Activated CD8-positive, alpha-beta memory T cell treated with anti-CD3 and anti-CD28 coated beads, Interleukin-2, amount 10 ng/mL, durations not matched to agents 7 days and 5 days (primary cell): ENCODE data around the gene RAB31. TPM values are rescaled to one million over a fixed set of nuclear protein-coding genes. Genes with fewer than 3 reads are reported as not detected.

Experiments
- ATAC-seq: fragments of 150-1000 bp; cut with Tn5 transposase; one replicate; pipeline ENCODE4 v1.10.0; 2021; ENCODE audit warnings: moderate library complexity
- CTCF ChIA-PET: fragments of 350-600 bp; sonication (Branson Sonifier 250); formaldehyde crosslinking; loops from one replicate; lab custom pipeline; 2021; ENCODE audit warnings: antibody characterized with exemption; lab: Charles Lee
- DNase-seq: peaks from one replicate; pipeline ENCODE4 v3.0.0-alpha.2; 2020
- H3K27ac Mint-ChIP-seq: one replicate; pipeline ENCODE4 v1.8.0; 2021; ENCODE audit warnings: mild to moderate bottlenecking, mixed read lengths
- H3K27me3 Mint-ChIP-seq: one replicate; pipeline ENCODE4 v1.8.0; 2021; ENCODE audit warnings: mixed read lengths
- H3K36me3 Mint-ChIP-seq: one replicate; pipeline ENCODE4 v1.8.0; 2021; ENCODE audit warnings: mild to moderate bottlenecking, mixed read lengths
- H3K4me1 Mint-ChIP-seq: one replicate; pipeline ENCODE4 v1.8.0; 2021; ENCODE audit warnings: mixed read lengths
- H3K4me3 Mint-ChIP-seq: one replicate; pipeline ENCODE4 v1.8.0; 2021; ENCODE audit warnings: mild to moderate bottlenecking, moderate library complexity, mixed read lengths
- H3K9me3 Mint-ChIP-seq: one replicate; pipeline ENCODE4 v1.8.0; 2022; ENCODE audit warnings: low read depth, mixed read lengths
- total RNA-seq, 2 experiments: library from RNA; stranded (reverse); gene quantifications; one replicate each; pipeline ENCODE4 v1.2.3, GENCODE V29; 2021

Gene RAB31
- total RNA-seq, 2 experiments from 2014 or later = not detected

- peaks cover 17% of the 10 kb centered on the region for H3K27me3 Mint-ChIP-seq
- no peak overlapping the region for H3K27ac Mint-ChIP-seq
- H3K36me3 Mint-ChIP-seq = no peaks in the 10 kb centered on the region
- H3K9me3 Mint-ChIP-seq = no peaks in the 10 kb centered on the region
- no peak for ATAC-seq
- DNase-seq = no peak
- H3K4me3 Mint-ChIP-seq = no peak overlapping the region
- CTCF ChIA-PET = no interaction called here
- no peaks in the 10 kb centered on the region for H3K4me1 Mint-ChIP-seq
Observed at GRCh38 chr18:9827211-9827792, 119.2 kb downstream of the RAB31 start.

GRCh38 chr18:9827793-9828505 lies 119.8 kb downstream of the RAB31 start:
- Mint-ChIP-seq H3K36me3 (no peaks in the 10 kb centered on the region), H3K27ac (no peak overlapping the region), H3K9me3 (no peaks in the 10 kb centered on the region), H3K4me3 (no peak overlapping the region), H3K4me1 (no peaks in the 10 kb centered on the region), H3K27me3 (peaks cover 12% of the 10 kb centered on the region)
- DNase-seq (no peak), ATAC-seq (no peak)
- CTCF ChIA-PET = no interaction called here

GRCh38 chr18:9828506-9829396 lies 120.7 kb downstream of the RAB31 start:
- H3K27me3 Mint-ChIP-seq = peaks cover 13% of the 10 kb centered on the region
- no peaks in the 10 kb centered on the region for H3K4me1 Mint-ChIP-seq
- DNase-seq (no peak), ATAC-seq (no peak)
- no peaks in the 10 kb centered on the region for H3K9me3 Mint-ChIP-seq
- H3K36me3 Mint-ChIP-seq = no peaks in the 10 kb centered on the region
- H3K4me3 Mint-ChIP-seq = no peak overlapping the region
- CTCF ChIA-PET = no interaction called here
- no peak overlapping the region for H3K27ac Mint-ChIP-seq

- ATAC-seq (no peak), DNase-seq (no peak)
- CTCF ChIA-PET = no interaction called here
- Mint-ChIP-seq H3K4me3 (no peak overlapping the region), H3K27ac (no peak overlapping the region), H3K9me3 (no peaks in the 10 kb centered on the region), H3K36me3 (no peaks in the 10 kb centered on the region), H3K4me1 (no peaks in the 10 kb centered on the region), H3K27me3 (peaks cover 13% of the 10 kb centered on the region)
Observed at GRCh38 chr18:9829397-9829712, 121.3 kb downstream of the RAB31 start.

GRCh38 chr18:9831036-9831722 lies 123.1 kb downstream of the RAB31 start:
- DNase-seq = no peak
- Mint-ChIP-seq H3K27me3 (peaks cover 19% of the 10 kb centered on the region), H3K4me1 (no peaks in the 10 kb centered on the region), H3K4me3 (no peak overlapping the region), H3K9me3 (no peaks in the 10 kb centered on the region), H3K27ac (no peak overlapping the region), H3K36me3 (no peaks in the 10 kb centered on the region)
- no peak for ATAC-seq
- CTCF ChIA-PET = no interaction called here

GRCh38 chr18:9831723-9832199 lies 123.7 kb downstream of the RAB31 start:
- Mint-ChIP-seq H3K4me1 (no peaks in the 10 kb centered on the region), H3K36me3 (no peaks in the 10 kb centered on the region), H3K4me3 (no peak overlapping the region), H3K27ac (no peak overlapping the region), H3K9me3 (no peaks in the 10 kb centered on the region), H3K27me3 (peaks cover 20% of the 10 kb centered on the region)
- DNase-seq = no peak
- CTCF ChIA-PET = no interaction called here
- ATAC-seq = no peak

- no peak for ATAC-seq
- H3K27me3 Mint-ChIP-seq = peaks cover 26% of the 10 kb centered on the region
- H3K4me3 Mint-ChIP-seq = no peak overlapping the region
- no peak for DNase-seq
- CTCF ChIA-PET = no interaction called here
- no peaks in the 10 kb centered on the region for H3K9me3 Mint-ChIP-seq
- no peaks in the 10 kb centered on the region for H3K4me1 Mint-ChIP-seq
- H3K27ac Mint-ChIP-seq = no peak overlapping the region
- no peaks in the 10 kb centered on the region for H3K36me3 Mint-ChIP-seq
Observed at GRCh38 chr18:9832871-9833270, 124.8 kb downstream of the RAB31 start.

GRCh38 chr18:9834551-9834950 lies 126.5 kb downstream of the RAB31 start:
- H3K4me3 Mint-ChIP-seq = no peak overlapping the region
- peaks cover 38% of the 10 kb centered on the region for H3K27me3 Mint-ChIP-seq
- no peak overlapping the region for H3K27ac Mint-ChIP-seq
- CTCF ChIA-PET = no interaction called here
- ATAC-seq = no peak
- H3K36me3 Mint-ChIP-seq = no peaks in the 10 kb centered on the region
- H3K9me3 Mint-ChIP-seq = no peaks in the 10 kb centered on the region
- H3K4me1 Mint-ChIP-seq = no peaks in the 10 kb centered on the region
- no peak for DNase-seq

- CTCF ChIA-PET = no interaction called here
- H3K27me3 Mint-ChIP-seq = peaks cover 38% of the 10 kb centered on the region
- no peak overlapping the region for H3K4me3 Mint-ChIP-seq
- H3K4me1 Mint-ChIP-seq = no peaks in the 10 kb centered on the region
- H3K36me3 Mint-ChIP-seq = no peaks in the 10 kb centered on the region
- no peak for ATAC-seq
- no peak overlapping the region for H3K27ac Mint-ChIP-seq
- no peaks in the 10 kb centered on the region for H3K9me3 Mint-ChIP-seq
- no peak for DNase-seq
Observed at GRCh38 chr18:9835113-9835755, 127.1 kb downstream of the RAB31 start.

- no peak for DNase-seq
- Mint-ChIP-seq H3K27ac (no peak overlapping the region), H3K9me3 (no peaks in the 10 kb centered on the region), H3K36me3 (no peaks in the 10 kb centered on the region), H3K27me3 (peaks cover 38% of the 10 kb centered on the region), H3K4me1 (no peaks in the 10 kb centered on the region), H3K4me3 (no peak overlapping the region)
- ATAC-seq = no peak
- CTCF ChIA-PET = no interaction called here
Observed at GRCh38 chr18:9835825-9836224, 127.7 kb downstream of the RAB31 start.

GRCh38 chr18:9838144-9838877 lies 130.2 kb downstream of the RAB31 start:
- no peaks in the 10 kb centered on the region for H3K9me3 Mint-ChIP-seq
- no peaks in the 10 kb centered on the region for H3K4me1 Mint-ChIP-seq
- CTCF ChIA-PET = no interaction called here
- no peak overlapping the region for H3K27ac Mint-ChIP-seq
- H3K36me3 Mint-ChIP-seq = no peaks in the 10 kb centered on the region
- no peak for ATAC-seq
- no peak overlapping the region for H3K4me3 Mint-ChIP-seq
- H3K27me3 Mint-ChIP-seq = peaks cover 38% of the 10 kb centered on the region
- no peak for DNase-seq

GRCh38 chr18:9839211-9839610 lies 131.1 kb downstream of the RAB31 start:
- Mint-ChIP-seq H3K27ac (no peak overlapping the region), H3K27me3 (peaks cover 37% of the 10 kb centered on the region), H3K4me3 (no peak overlapping the region), H3K4me1 (no peaks in the 10 kb centered on the region), H3K36me3 (no peaks in the 10 kb centered on the region), H3K9me3 (no peaks in the 10 kb centered on the region)
- DNase-seq (no peak), ATAC-seq (no peak)
- CTCF ChIA-PET = no interaction called here
